ENCODE results near the gene SPINT4. TPM values are rescaled to one million over a fixed set of nuclear protein-coding genes. Genes with fewer than 3 reads are reported as not detected.

Gene SPINT4
- total RNA-seq (2014; rRNA removed; shearing (Covaris generic)) (not detected in 2 replicates), total RNA-seq (2022) (not detected in 2 replicates), Bru-seq, nascent RNA (not detected), BruChase-seq, experiment 1, labeled RNA remaining after a 6-hour chase (not detected), BruChase-seq, experiment 2, labeled RNA remaining after a 2-hour chase (not detected)
- long read RNA-seq: 0 reads

- CTCF ChIA-PET (ENCODE audit: unreplicated experiment): no interaction called here
- BruUV-seq (replicated peaks): no TSS peak
- POLR2A ChIA-PET: no interaction called here
Observed at GRCh38 chr20:45722047-45722446, at the start of gene SPINT4. TSS of gene SPINT4 (plus strand) at chr20:45722347. CDS start at chr20:45722368, 21 bp downstream.

GRCh38 chr20:45672765-45673164 is 49.4 kb upstream of the SPINT4 start:
- Histone ChIP-seq H3K27ac (ENCODE audit: low read depth, low read length, poor library complexity, severe bottlenecking) (no peak overlapping the region), H3K4me1 (ENCODE audit: insufficient read depth, low read length, poor library complexity, severe bottlenecking) (no peaks in the 10 kb centered on the region), H4K20me1 (ENCODE audit: insufficient read depth, low read length) (no peaks in the 10 kb centered on the region), H2AFZ (ENCODE audit: low read length) (no peak overlapping the region), H3K9me2 (ENCODE audit: insufficient read depth, low read length) (no peaks in the 10 kb centered on the region), H3K4me3 (ENCODE audit: low read depth, low read length, poor library complexity, severe bottlenecking) (no peak overlapping the region), H3K9me3 (ENCODE audit: low read length) (no peaks in the 10 kb centered on the region), H3K4me2 (ENCODE audit: low read length) (no peak overlapping the region), H3K36me3 (ENCODE audit: insufficient read depth, low read length) (no peaks in the 10 kb centered on the region), H3K79me2 (ENCODE audit: insufficient read depth, low read depth, low read length) (no peaks in the 10 kb centered on the region)
- DNase-seq (ENCODE audit: low spot score): no peak
- POLR2A ChIA-PET: no interaction called here
- CTCF ChIA-PET (ENCODE audit: unreplicated experiment): no interaction called here
- intact Hi-C loops (cut with micrococcal nuclease; ENCODE audit: unreplicated experiment): no loop called here
- no TSS peak for BruUV-seq (replicated peaks)
- no peak for TF ChIP-seq CTCF (conservative IDR thresholded peaks at IDR 0.05; ENCODE audit: low read length)
- TF ChIP-seq EZH2phosphoT487 (IDR thresholded peaks at IDR 0.05; ENCODE audit: borderline replicate concordance, low read depth, low read length): no peak

More at GRCh38 chr20:45722047-45722446, at the start of gene SPINT4:
- Histone ChIP-seq H4K20me1 (ENCODE audit: insufficient read depth, low read length) (no peaks in the 10 kb centered on the region), H3K36me3 (ENCODE audit: insufficient read depth, low read length) (no peaks in the 10 kb centered on the region), H3K4me1 (ENCODE audit: insufficient read depth, low read length, poor library complexity, severe bottlenecking) (no peaks in the 10 kb centered on the region), H3K9me2 (ENCODE audit: insufficient read depth, low read length) (no peaks in the 10 kb centered on the region), H3K9me3 (ENCODE audit: low read length) (no peaks in the 10 kb centered on the region), H3K4me2 (ENCODE audit: low read length) (no peak within 1 kb of the TSS), H3K79me2 (ENCODE audit: insufficient read depth, low read depth, low read length) (no peaks in the 10 kb centered on the region), H3K4me3 (ENCODE audit: low read depth, low read length, poor library complexity, severe bottlenecking) (no peak within 1 kb of the TSS), H3K27ac (ENCODE audit: low read depth, low read length, poor library complexity, severe bottlenecking) (no peak within 1 kb of the TSS), H2AFZ (ENCODE audit: low read length) (no peak within 1 kb of the TSS)
- intact Hi-C loops (cut with micrococcal nuclease; ENCODE audit: unreplicated experiment): no loop called here
- DNase-seq (ENCODE audit: low spot score): no peak
- no peak for TF ChIP-seq EZH2phosphoT487 (IDR thresholded peaks at IDR 0.05; ENCODE audit: borderline replicate concordance, low read depth, low read length)
- TF ChIP-seq CTCF (conservative IDR thresholded peaks at IDR 0.05; ENCODE audit: low read length): no peak

- TF ChIP-seq CTCF (conservative IDR thresholded peaks at IDR 0.05; ENCODE audit: low read length) (no peak), EZH2phosphoT487 (IDR thresholded peaks at IDR 0.05; ENCODE audit: borderline replicate concordance, low read depth, low read length) (no peak)
- ChIA-PET CTCF (ENCODE audit: unreplicated experiment) (no interaction called here), POLR2A (no interaction called here)
- DNase-seq (ENCODE audit: low spot score): no peak
- Histone ChIP-seq H3K9me3 (ENCODE audit: low read length) (0 out of 2 replicates have a peak, but pooled peaks cover 7% of the 10 kb centered on the region), H4K20me1 (ENCODE audit: insufficient read depth, low read length) (no peaks in the 10 kb centered on the region), H3K4me2 (ENCODE audit: low read length) (no peak overlapping the region), H3K4me1 (ENCODE audit: insufficient read depth, low read length, poor library complexity, severe bottlenecking) (no peaks in the 10 kb centered on the region), H3K4me3 (ENCODE audit: low read depth, low read length, poor library complexity, severe bottlenecking) (no peak overlapping the region), H3K27ac (ENCODE audit: low read depth, low read length, poor library complexity, severe bottlenecking) (no peak overlapping the region), H2AFZ (ENCODE audit: low read length) (no peak overlapping the region), H3K36me3 (ENCODE audit: insufficient read depth, low read length) (no peaks in the 10 kb centered on the region), H3K79me2 (ENCODE audit: insufficient read depth, low read depth, low read length) (no peaks in the 10 kb centered on the region), H3K9me2 (ENCODE audit: insufficient read depth, low read length) (no peaks in the 10 kb centered on the region)
- no TSS peak for BruUV-seq (replicated peaks)
- intact Hi-C loops (cut with micrococcal nuclease; ENCODE audit: unreplicated experiment): no loop called here
Observed at GRCh38 chr20:45679650-45680049, 42.5 kb upstream of the SPINT4 start.

Data from OCI-LY7 (cell line).